H1 (cell line): Measurements from ENCODE around the gene NDEL1. TPM values are rescaled to one million over a fixed set of nuclear protein-coding genes. Genes with fewer than 3 reads are reported as not detected.
A peak's percentile ranks its signal among the peaks of the same experiment; 100 is the strongest.

Source experiments
- CTCF ChIA-PET: fragments of 300-600 bp; sonication (Branson Sonifier 250); formaldehyde crosslinking; loops from one replicate; lab custom pipeline; 2021; ENCODE audit not compliant: partially characterized antibody; lab: Charles Lee
- POLR2A ChIA-PET: fragments of 300-600 bp; sonication (Branson Sonifier 250); formaldehyde crosslinking; loops from one replicate; lab custom pipeline; 2021; ENCODE audit warnings: inconsistent platforms; ENCODE audit not compliant: partially characterized antibody; lab: Charles Lee
- DNase-seq, 2 experiments: peaks; one replicate each; pipeline versions ENCODE4 v3.0.0 to v3.0.0-alpha.2; 2010 to 2022; ENCODE audit warnings: low spot score in 2 of 2, low read depth in 1 of 2, mixed read lengths in 1 of 2
- FAIRE-seq: peaks from 2 replicates; lab custom pipeline; 2011; peaks lifted over from hg19 to GRCh38; lab: Jason Lieb, UNC
- H2AFZ ChIP-seq: 2 replicates; pipeline ENCODE4 v1.8.1; 2012; ENCODE audit warnings: low read length, inconsistent platforms
- H2AK5ac ChIP-seq: 2 replicates; pipeline ENCODE4 v1.6.1; 2013; ENCODE audit warnings: low read depth, low read length
- H2BK120ac ChIP-seq: replicated peaks from 2 replicates; pipeline ENCODE3; 2013; ENCODE audit warnings: low read depth, low read length, inconsistent platforms
- H2BK12ac ChIP-seq: 2 replicates; pipeline ENCODE4 v1.6.1; 2013; ENCODE audit warnings: low read depth, low read length
- H2BK15ac ChIP-seq: 2 replicates; pipeline ENCODE4 v1.6.1; 2013; ENCODE audit warnings: low read length
- H2BK20ac ChIP-seq: 2 replicates; pipeline ENCODE4 v1.6.1; 2013; ENCODE audit warnings: low read length
- H2BK5ac ChIP-seq: 2 replicates; pipeline ENCODE4 v1.6.1; 2013; ENCODE audit warnings: low read depth, low read length
- H3K14ac ChIP-seq: 2 replicates; pipeline ENCODE4 v1.6.1; 2013; ENCODE audit warnings: inconsistent platforms; ENCODE audit not compliant: insufficient read length
- H3K18ac ChIP-seq: 2 replicates; pipeline ENCODE4 v1.6.1; 2013; ENCODE audit warnings: low read length; ENCODE audit errors: extremely low read depth
- H3K23ac ChIP-seq: 2 replicates; pipeline ENCODE4 v1.6.1; 2013; ENCODE audit warnings: inconsistent platforms; ENCODE audit not compliant: insufficient read length
- H3K23me2 ChIP-seq: 2 replicates; pipeline ENCODE4 v1.6.1; 2013; ENCODE audit warnings: low read depth, low read length
- H3K27ac ChIP-seq: 2 replicates; pipeline ENCODE4 v1.6.1; 2011; ENCODE audit warnings: low read depth, low read length, inconsistent platforms
- H3K27me3 ChIP-seq, 4 experiments: replicated peaks in 1 of 4; 1 replicate in 1 of 4; 2 replicates in 3 of 4; pipeline versions ENCODE4 v1.6.1 to v1.8.1; 2011 to 2013; ENCODE audit warnings: low read length in 3 of 4, mild to moderate bottlenecking in 3 of 4, inconsistent platforms in 2 of 4, mixed read lengths in 2 of 4, moderate library complexity in 1 of 4; ENCODE audit not compliant: control insufficient read depth in 3 of 4, insufficient read depth in 3 of 4; ENCODE audit errors: extremely low read depth in 1 of 4
- H3K36me3 ChIP-seq, 4 experiments: 2 replicates each; pipeline versions ENCODE4 v1.6.1 to v1.8.1; 2011 to 2013; ENCODE audit warnings: mild to moderate bottlenecking in 4 of 4, low read length in 3 of 4, moderate library complexity in 2 of 4, control low read depth in 1 of 4, inconsistent platforms in 1 of 4; ENCODE audit not compliant: insufficient read depth in 4 of 4, control insufficient read depth in 2 of 4
- H3K4ac ChIP-seq: replicated peaks from 2 replicates; pipeline ENCODE3; 2013; ENCODE audit warnings: low read length, low read depth, mixed read lengths, inconsistent platforms; ENCODE audit not compliant: insufficient read length
- H3K4me1 ChIP-seq, 4 experiments: replicated peaks in 1 of 4; 1 replicate in 1 of 4; 2 replicates in 3 of 4; pipeline versions ENCODE4 v1.6.1 to v1.8.1; 2011 to 2013; ENCODE audit warnings: low read length in 3 of 4, inconsistent platforms in 2 of 4, mixed read lengths in 1 of 4; ENCODE audit not compliant: insufficient read depth in 4 of 4, control insufficient read depth in 3 of 4
- H3K4me2 ChIP-seq, 2 experiments: 2 replicates each; pipeline versions ENCODE4 v1.6.1 to v1.8.1; 2011 to 2013; ENCODE audit warnings: low read depth in 2 of 2, low read length in 2 of 2, control low read depth in 1 of 2, inconsistent platforms in 1 of 2, mild to moderate bottlenecking in 1 of 2; ENCODE audit not compliant: insufficient read depth in 1 of 2
- H3K4me3 ChIP-seq, 4 experiments: fragments of 200-600, 300-600 bp in 1 of 4; sonication (generic), shearing (Covaris generic), sonication (Bioruptor Twin) in 1 of 4; 2 replicates each; pipeline versions ENCODE4 v1.5.1 to v1.8.1; 2011 to 2016; ENCODE audit warnings: low read length in 4 of 4, low read depth in 3 of 4, control low read depth in 2 of 4, inconsistent platforms in 2 of 4, mild to moderate bottlenecking in 2 of 4, mixed read lengths in 1 of 4, moderate library complexity in 1 of 4; ENCODE audit not compliant: insufficient read depth in 2 of 4; ENCODE audit errors: extremely low read depth in 1 of 4
- H3K56ac ChIP-seq: replicated peaks from 2 replicates; pipeline ENCODE3; 2013; ENCODE audit warnings: low read depth, mild to moderate bottlenecking, mixed read lengths, low read length, inconsistent platforms; ENCODE audit not compliant: insufficient read length
- H3K79me1 ChIP-seq: 2 replicates; pipeline ENCODE4 v1.6.1; 2013; ENCODE audit warnings: low read depth, low read length, control low read depth
- H3K79me2 ChIP-seq, 2 experiments: 2 replicates each; pipeline versions ENCODE4 v1.6.1 to v1.8.1; 2012 to 2013; ENCODE audit warnings: low read length in 2 of 2, mild to moderate bottlenecking in 2 of 2, inconsistent platforms in 1 of 2; ENCODE audit not compliant: insufficient read depth in 2 of 2, control insufficient read depth in 1 of 2
- H3K9ac ChIP-seq, 4 experiments: replicated peaks in 1 of 4; 1 replicate in 1 of 4; 2 replicates in 3 of 4; pipeline versions ENCODE4 v1.6.1 to v1.8.1; 2011 to 2013; ENCODE audit warnings: low read depth in 3 of 4, low read length in 3 of 4, control low read depth in 2 of 4, mild to moderate bottlenecking in 2 of 4, moderate library complexity in 2 of 4, inconsistent platforms in 1 of 4; ENCODE audit errors: extremely low read depth in 1 of 4
- H3K9me3 ChIP-seq, 2 experiments: 2 replicates each; pipeline versions ENCODE4 v1.6.1 to v1.8.1; 2012 to 2013; ENCODE audit warnings: mild to moderate bottlenecking in 2 of 2, moderate library complexity in 2 of 2, control low read depth in 1 of 2, inconsistent platforms in 1 of 2, low read depth in 1 of 2, low read length in 1 of 2, mixed read lengths in 1 of 2; ENCODE audit not compliant: insufficient read depth in 2 of 2
- H4K20me1 ChIP-seq, 2 experiments: replicated peaks in 1 of 2; 2 replicates each; pipeline versions ENCODE3 to v1.8.1; 2011 to 2013; ENCODE audit warnings: inconsistent platforms in 2 of 2, low read length in 2 of 2, mild to moderate bottlenecking in 1 of 2; ENCODE audit not compliant: insufficient read depth in 2 of 2, control insufficient read depth in 1 of 2
- H4K5ac ChIP-seq: 2 replicates; pipeline ENCODE4 v1.6.1; 2013; ENCODE audit warnings: low read length, low read depth, mixed read lengths, inconsistent platforms; ENCODE audit not compliant: insufficient read length
- H4K8ac ChIP-seq: 2 replicates; pipeline ENCODE4 v1.8.0; 2013; ENCODE audit warnings: mild to moderate bottlenecking, moderate library complexity, low read length, inconsistent platforms; ENCODE audit not compliant: insufficient read depth; ENCODE audit errors: extremely low read depth
- H4K91ac ChIP-seq: replicated peaks from 2 replicates; pipeline ENCODE3; 2013; ENCODE audit warnings: low read length, mixed read lengths, inconsistent platforms; ENCODE audit not compliant: insufficient read length
- ASH2L ChIP-seq: fragments of 200-600, 300-600 bp; sonication (generic); IDR thresholded peaks from one replicate; pipeline ENCODE4 v1.7.1; 2017; ENCODE audit warnings: low read length
- CEBPB ChIP-seq: IDR thresholded peaks from 2 replicates; pipeline ENCODE4 v1.6.1; 2012; ENCODE audit warnings: low read depth, low read length
- CHD2 ChIP-seq: IDR thresholded peaks from 2 replicates; pipeline ENCODE4 v1.6.1; 2012; ENCODE audit warnings: low read length, improper control_type of control experiment
- KDM1A ChIP-seq: fragments of 200-600, 300-600 bp; sonication (generic); IDR thresholded peaks from 2 replicates; pipeline ENCODE4 v1.7.1; 2016; ENCODE audit warnings: mild to moderate bottlenecking, low read length, borderline replicate concordance
- KDM5A ChIP-seq: fragments of 200-600 bp; IDR thresholded peaks from 2 replicates; pipeline ENCODE4 v1.7.1; 2012; ENCODE audit warnings: mild to moderate bottlenecking, low read length, inconsistent platforms, mixed read lengths
- MAFK ChIP-seq: IDR thresholded peaks from 2 replicates; pipeline ENCODE4 v1.6.1; 2012; ENCODE audit warnings: low read depth, mild to moderate bottlenecking, improper control_type of control experiment, low read length
- POU5F1 ChIP-seq: IDR thresholded peaks from 2 replicates; pipeline ENCODE4 v1.6.1; 2011; ENCODE audit warnings: low read depth, mild to moderate bottlenecking, low read length, moderate library complexity
- RBBP5 ChIP-seq: IDR thresholded peaks from 2 replicates; pipeline ENCODE4 v1.7.1; 2012; ENCODE audit warnings: low read depth, mild to moderate bottlenecking, inconsistent platforms, low read length, moderate library complexity, borderline replicate concordance
- SIX5 ChIP-seq: IDR thresholded peaks from 2 replicates; pipeline ENCODE4 v1.6.1; 2011; ENCODE audit warnings: mild to moderate bottlenecking, low read depth, low read length
- SP2 ChIP-seq: IDR thresholded peaks from 2 replicates; pipeline ENCODE4 v1.6.1; 2012; ENCODE audit warnings: mild to moderate bottlenecking, low read length, inconsistent platforms
- WGBS, 2 experiments: shearing (Covaris generic) in 1 of 2; methylation state at CpG; one replicate each; pipeline versions ENCODE4 v1.1.6 to v1.1.7; 2013 to 2015; ENCODE audit warnings: low lambda C conversion rate in 2 of 2, mixed read lengths in 2 of 2, inconsistent platforms in 1 of 2, low coverage in 1 of 2, missing lambda C conversion rate in 1 of 2; ENCODE audit not compliant: insufficient replicate concordance in 2 of 2, insufficient coverage in 1 of 2, insufficient read length in 1 of 2; ENCODE audit errors: extremely low coverage in 1 of 2, missing lambda C conversion rate in 1 of 2; 5-methylcytosine and 5-hydroxymethylcytosine counted together
- polyA plus RNA-seq, 7 experiments: library from polyadenylated mRNA; depleted of rRNA in 3 of 7; stranded (reverse) in 5 of 7; unstranded in 2 of 7; fragments of >200 nt in 5 of 7; fragments of 200-250 nt in 2 of 7; gene quantifications; 1 replicate in 5 of 7; 2 replicates in 1 of 7; 4 replicates in 1 of 7; pipeline versions ENCODE4 v1.2.1 to v1.2.3, GENCODE V29; 2011 to 2013; ENCODE audit warnings: missing spikeins in 2 of 7, mixed read lengths in 2 of 7
- total RNA-seq: library from RNA; stranded (reverse); fragmentation: NEBNext Ultra II Directional; extraction: Animal tissue kit (Norgen Biotek cat#: 25700); gene quantifications from 2 replicates; pipeline ENCODE4 v1.2.1, GENCODE V29; 2021

Gene NDEL1
- total and polyA plus RNA-seq, 2 of the 8 experiments (the other 6 are each of a cell fraction or from before 2014, with no cell fraction given): 31.1 to 32.9 TPM

- DNase-seq (no peak), FAIRE-seq (no peak)
- H3K4ac ChIP-seq: no peak overlapping the region
- no peak overlapping the region for H3K23ac ChIP-seq
- no peak overlapping the region for H2BK12ac ChIP-seq
- no peak overlapping the region for H3K4me3 ChIP-seq
- H2AK5ac ChIP-seq: no peak overlapping the region
- no peak overlapping the region for H3K18ac ChIP-seq
- WGBS, 2 experiments: 65% methylated on average over 4 of the region's 4 CpGs; no CpG with 5 or more reads in 1 of the 2 experiments
- no peaks in the 10 kb centered on the region for H3K23me2 ChIP-seq
- peaks cover 0 to 6% (median 0%) of the 10 kb centered on the region in 4 experiments; a peak in 1 of 7 replicates for H3K4me1 ChIP-seq
- H2BK15ac ChIP-seq: no peak overlapping the region
- H4K20me1 ChIP-seq: peaks cover 0 to 3% of the 10 kb centered on the region in 2 experiments
- peaks cover 4 to 29% (median 12%) of the 10 kb centered on the region in 4 experiments; a peak in 7 of 8 replicates for H3K36me3 ChIP-seq
- no peak overlapping the region for H2BK5ac ChIP-seq
- TF ChIP-seq MAFK (no peak), CHD2 (no peak), CEBPB (no peak), POU5F1 (no peak), KDM1A (no peak), SIX5 (no peak), SP2 (no peak), RBBP5 (no peak), ASH2L (no peak), KDM5A (no peak)
- H3K9me3 ChIP-seq: no peaks in the 10 kb centered on the region
- no peak overlapping the region for H2BK120ac ChIP-seq
- CTCF ChIA-PET: interaction anchor here (0.6 kb wide), 1 partner anchor 162 kb away, joined by 4 read pairs; no protein-coding TSS in a partner anchor
- no peak overlapping the region for H3K4me2 ChIP-seq
- H2AFZ ChIP-seq: no peak overlapping the region
- H4K8ac ChIP-seq: no peak overlapping the region; the same call in 1 of the 2 replicates
- no peak overlapping the region for H4K91ac ChIP-seq
- H3K79me2 ChIP-seq: no peaks in the 10 kb centered on the region; a peak in 1 of 4 replicates
- no peak overlapping the region for H2BK20ac ChIP-seq
- H3K27me3 ChIP-seq: no peaks in the 10 kb centered on the region
- 0 out of 7 replicates have a peak overlapping the region, but pooled peaks of 1 of the 4 experiments have one; percentile 17 for H3K9ac ChIP-seq
- no peak overlapping the region for H4K5ac ChIP-seq
- POLR2A ChIA-PET: interaction anchor here (0.6 kb wide), 1 partner anchor 74 kb away, joined by 3 read pairs; no protein-coding TSS in a partner anchor
- no peak overlapping the region for H3K27ac ChIP-seq
- H3K14ac ChIP-seq: no peak overlapping the region
- no peak overlapping the region for H3K56ac ChIP-seq
- peaks cover 12% of the 10 kb centered on the region for H3K79me1 ChIP-seq
These were observed 29.3 kb downstream of the NDEL1 start for GRCh38 chr17:8464941-8465340.
